DOHH2 (cell line): ENCODE results near the gene KDM7A.

ENCODE experiments used
- H3F3A ChIP-seq: fragments of 200-600 bp; sonication (generic), shearing (Covaris generic); 2 replicates; pipeline ENCODE4 v1.6.0; 2016; ENCODE audit warnings: antibody characterized with exemption, mild to moderate bottlenecking; ENCODE audit not compliant: control insufficient read depth, insufficient read depth
- H3K27ac ChIP-seq: fragments of 200-600 bp; sonication (generic); 2 replicates; pipeline ENCODE4 v1.5.1; 2014; ENCODE audit warnings: low read depth, mild to moderate bottlenecking, low read length, moderate library complexity
- H3K27me3 ChIP-seq: fragments of 200-600 bp; sonication (generic); 2 replicates; pipeline ENCODE4 v1.6.1; 2014; ENCODE audit warnings: mild to moderate bottlenecking, low read length, mixed read lengths; ENCODE audit not compliant: control insufficient read depth
- H3K36me3 ChIP-seq: fragments of 200-600 bp; sonication (generic); 2 replicates; pipeline ENCODE4 v1.6.1; 2014; ENCODE audit warnings: mild to moderate bottlenecking, low read length, moderate library complexity, mixed read lengths; ENCODE audit not compliant: control insufficient read depth
- H3K4me1 ChIP-seq: fragments of 200-600 bp; sonication (generic); 2 replicates; pipeline ENCODE4 v1.6.1; 2014; ENCODE audit warnings: mild to moderate bottlenecking, low read length, mixed read lengths; ENCODE audit not compliant: control insufficient read depth
- H3K4me2 ChIP-seq: fragments of 200-600 bp; sonication (generic); 2 replicates; pipeline ENCODE4 v1.6.0; 2014; ENCODE audit warnings: mild to moderate bottlenecking, low read length, moderate library complexity
- H3K4me3 ChIP-seq: fragments of 200-600 bp; sonication (generic); 2 replicates; pipeline ENCODE4 v1.5.1; 2014; ENCODE audit warnings: mild to moderate bottlenecking, low read length, mixed read lengths
- H3K79me2 ChIP-seq: fragments of 200-600 bp; sonication (generic); 2 replicates; pipeline ENCODE4 v1.6.1; 2014; ENCODE audit warnings: mild to moderate bottlenecking, low read length, mixed read lengths; ENCODE audit not compliant: control insufficient read depth
- H3K9me2 ChIP-seq: fragments of 200-600 bp; sonication (generic); replicated peaks from 2 replicates; pipeline ENCODE4 v1.6.1; 2014; ENCODE audit warnings: mild to moderate bottlenecking, low read length, mixed read lengths; ENCODE audit not compliant: control insufficient read depth
- H3K9me3 ChIP-seq: fragments of 200-600 bp; sonication (generic); 2 replicates; pipeline ENCODE4 v1.6.1; 2014; ENCODE audit warnings: antibody characterized with exemption, low read length, mixed read lengths; ENCODE audit not compliant: control insufficient read depth, insufficient read depth
- H4K20me1 ChIP-seq: fragments of 200-600 bp; sonication (generic); 2 replicates; pipeline ENCODE4 v1.6.0; 2014; ENCODE audit warnings: low read depth, mild to moderate bottlenecking, antibody characterized with exemption, low read length, moderate library complexity; ENCODE audit not compliant: control insufficient read depth, insufficient read depth
- EZH2phosphoT487 ChIP-seq: fragments of 200-600 bp; sonication (generic); IDR thresholded peaks from 2 replicates; pipeline ENCODE4 v1.6.1; 2017; ENCODE audit warnings: borderline replicate concordance, mild to moderate bottlenecking, antibody characterized with exemption, low read length, moderate library complexity, mixed read lengths
- TF ChIP-seq, protein P1 (sequence below): fragments of 200-600 bp; sonication (generic); IDR thresholded peaks from one replicate; pipeline ENCODE4 v1.5.1; 2014; ENCODE audit warnings: antibody characterized with exemption, mild to moderate bottlenecking, low read depth, low read length; ENCODE audit not compliant: poor library complexity, severe bottlenecking

Gene KDM7A

GRCh38 chr7:140161047-140161446 lies 15.7 kb downstream of the KDM7A start:
- TF ChIP-seq, protein P1, sequence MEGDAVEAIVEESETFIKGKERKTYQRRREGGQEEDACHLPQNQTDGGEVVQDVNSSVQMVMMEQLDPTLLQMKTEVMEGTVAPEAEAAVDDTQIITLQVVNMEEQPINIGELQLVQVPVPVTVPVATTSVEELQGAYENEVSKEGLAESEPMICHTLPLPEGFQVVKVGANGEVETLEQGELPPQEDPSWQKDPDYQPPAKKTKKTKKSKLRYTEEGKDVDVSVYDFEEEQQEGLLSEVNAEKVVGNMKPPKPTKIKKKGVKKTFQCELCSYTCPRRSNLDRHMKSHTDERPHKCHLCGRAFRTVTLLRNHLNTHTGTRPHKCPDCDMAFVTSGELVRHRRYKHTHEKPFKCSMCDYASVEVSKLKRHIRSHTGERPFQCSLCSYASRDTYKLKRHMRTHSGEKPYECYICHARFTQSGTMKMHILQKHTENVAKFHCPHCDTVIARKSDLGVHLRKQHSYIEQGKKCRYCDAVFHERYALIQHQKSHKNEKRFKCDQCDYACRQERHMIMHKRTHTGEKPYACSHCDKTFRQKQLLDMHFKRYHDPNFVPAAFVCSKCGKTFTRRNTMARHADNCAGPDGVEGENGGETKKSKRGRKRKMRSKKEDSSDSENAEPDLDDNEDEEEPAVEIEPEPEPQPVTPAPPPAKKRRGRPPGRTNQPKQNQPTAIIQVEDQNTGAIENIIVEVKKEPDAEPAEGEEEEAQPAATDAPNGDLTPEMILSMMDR, result no peak
- TF ChIP-seq EZH2phosphoT487, result no peak
- Histone ChIP-seq H3F3A (no peaks in the 10 kb centered on the region), H4K20me1 (peaks cover 29% of the 10 kb centered on the region), H3K4me1 (peaks cover 12% of the 10 kb centered on the region), H3K9me3 (no peaks in the 10 kb centered on the region), H3K9me2 (no peaks in the 10 kb centered on the region), H3K27me3 (no peaks in the 10 kb centered on the region), H3K4me2 (no peak overlapping the region), H3K27ac (no peak overlapping the region), H3K36me3 (peaks cover 20% of the 10 kb centered on the region), H3K4me3 (no peak overlapping the region), H3K79me2 (peaks cover 96% of the 10 kb centered on the region)

DNA sequence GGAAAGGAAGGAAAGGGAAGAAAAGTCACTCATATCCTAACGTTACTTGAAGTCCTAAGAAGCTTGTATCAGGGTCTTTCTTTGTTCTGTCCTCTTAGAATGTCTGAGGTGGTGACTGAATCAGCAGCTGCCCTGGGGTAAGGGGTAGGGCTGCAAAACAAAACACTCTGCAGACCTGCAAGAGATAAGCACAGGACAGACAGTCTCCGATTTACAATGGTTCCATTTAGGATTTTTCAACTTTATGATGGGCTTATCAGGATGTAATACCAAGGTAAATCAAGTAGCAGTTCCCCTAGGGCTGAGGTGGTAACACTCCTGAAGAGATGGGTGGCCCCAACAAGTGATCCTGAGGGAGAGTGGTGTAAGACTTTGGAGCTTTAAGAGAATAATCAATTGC lies 16.5 kb downstream of the KDM7A start:
- H3K4me3 ChIP-seq, result no peak overlapping the region
- no peak overlapping the region for H3K27ac ChIP-seq
- H3K4me2 ChIP-seq, result no peak overlapping the region

GRCh38 chr7:140159497-140159896 lies 17.3 kb downstream of the KDM7A start:
- H3F3A ChIP-seq, result no peaks in the 10 kb centered on the region
- H3K4me3 ChIP-seq, result no peak overlapping the region
- H3K79me2 ChIP-seq, result peaks cover 95% of the 10 kb centered on the region
- H3K9me2 ChIP-seq, result no peaks in the 10 kb centered on the region
- H3K4me1 ChIP-seq, result peaks cover 15% of the 10 kb centered on the region
- H3K9me3 ChIP-seq, result no peaks in the 10 kb centered on the region
- H3K27me3 ChIP-seq, result no peaks in the 10 kb centered on the region
- no peak overlapping the region for H3K27ac ChIP-seq
- peaks cover 24% of the 10 kb centered on the region for H3K36me3 ChIP-seq
- H3K4me2 ChIP-seq, result no peak overlapping the region
- peaks cover 30% of the 10 kb centered on the region for H4K20me1 ChIP-seq
- no peak for TF ChIP-seq EZH2phosphoT487
- TF ChIP-seq, protein P1, result no peak

More for the DNA sequence above, 16.5 kb downstream of the KDM7A start:
- Histone ChIP-seq H3F3A (no peaks in the 10 kb centered on the region), H3K9me3 (no peaks in the 10 kb centered on the region), H3K4me1 (peaks cover 13% of the 10 kb centered on the region), H3K9me2 (no peaks in the 10 kb centered on the region), H3K36me3 (peaks cover 22% of the 10 kb centered on the region), H3K27me3 (no peaks in the 10 kb centered on the region), H4K20me1 (peaks cover 28% of the 10 kb centered on the region), H3K79me2 (peaks cover 96% of the 10 kb centered on the region)
- TF ChIP-seq, protein P1, result no peak
- TF ChIP-seq EZH2phosphoT487, result no peak
